Fibroblast of skin of right quadriceps (primary cell): ENCODE data around the gene ATPAF1.

Experiments
- DNase-seq: peaks from one replicate; pipeline ENCODE4 v3.0.0-alpha.2; 2013

The ATPAF1 gene

DNA sequence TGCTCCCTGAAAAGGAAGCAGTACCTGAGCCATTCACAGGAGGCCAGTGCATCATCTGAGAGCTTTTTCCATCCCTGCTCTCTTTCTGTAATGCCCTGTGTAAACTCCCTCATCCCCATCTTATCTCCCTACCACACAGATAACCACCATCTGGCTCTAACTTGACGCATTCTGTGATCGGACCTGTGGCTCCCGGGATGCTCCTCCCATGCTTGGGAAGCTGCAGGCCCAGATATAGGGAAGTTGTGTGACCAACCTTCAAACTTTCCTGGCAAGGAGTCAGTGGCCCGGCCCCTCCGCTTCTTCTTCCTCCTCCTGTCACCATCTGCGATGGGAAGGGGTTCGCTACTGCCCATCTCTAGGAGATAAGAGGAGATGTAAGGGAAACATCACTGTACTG lies 85.2 kb downstream of the ATPAF1 start:
- DNase-seq: no peak
